Mucosa of descending colon (tissue), 3 donors: ENCODE results near the gene APBB2. TPM values are rescaled to one million over a fixed set of nuclear protein-coding genes. Genes with fewer than 3 reads are reported as not detected.

Source experiments
- ATAC-seq: fragments of 200-7000 bp; cut with Tn5 transposase; one replicate; pipeline ENCODE4 v1.9.1; 2020; ENCODE audit warnings: mild to moderate bottlenecking, moderate library complexity
- DNase-seq, 3 donors: peaks; one replicate each; pipeline ENCODE4 v3.0.0-alpha.2; 2020
- H3K36me3 ChIP-seq: fragments of 200-600 bp; one replicate; pipeline ENCODE4 v1.8.0; 2021; ENCODE audit warnings: low read depth, mild to moderate bottlenecking
- H3K4me1 ChIP-seq: fragments of 200-600 bp; one replicate; pipeline ENCODE4 v1.8.0; 2021; ENCODE audit warnings: low read depth, mild to moderate bottlenecking
- H3K4me3 ChIP-seq: fragments of 200-600 bp; one replicate; pipeline ENCODE4 v1.8.0; 2021; ENCODE audit warnings: mild to moderate bottlenecking
- H3K9me3 ChIP-seq: fragments of 200-600 bp; one replicate; pipeline ENCODE4 v1.8.0; 2021; ENCODE audit warnings: mild to moderate bottlenecking
- intact Hi-C, 2 donors: fragments of 100-400 bp; cut with DNase I in 1 of 2; cut with micrococcal nuclease in 1 of 2; formaldehyde crosslinking; loops; one replicate each; pipeline versions ENCODE4 v1.11.0 to v1.11.1; 2022; cut with DNase I, micrococcal nuclease
- total RNA-seq, 3 donors: library from RNA; stranded (reverse); fragmentation: NEBNext Ultra II Directional in 2 of 3; extraction: Animal tissue kit (Norgen Biotek cat#: 25700) in 2 of 3; gene quantifications; one replicate each; pipeline versions ENCODE4 v1.2.1 to v1.2.4, GENCODE V29; 2021 to 2023
- TF ChIP-seq, protein P1 (sequence below): fragments of 200-600 bp; IDR thresholded peaks from one replicate; pipeline ENCODE4 v1.8.0; 2022; ENCODE audit warnings: antibody characterized with exemption, mild to moderate bottlenecking
- donor health status: DM: no; HTN: no; CAD: no; lungs with moderate emphysema.
- donor health status: DM: no; HTN: no; CAD: no.
- donor health status: DM: no; HTN: yes; CAD: no.

APBB2 gene
- total RNA-seq, 3 donors from 2014 or later: 26.3 to 68.3 (median 29.6) TPM

DNA sequence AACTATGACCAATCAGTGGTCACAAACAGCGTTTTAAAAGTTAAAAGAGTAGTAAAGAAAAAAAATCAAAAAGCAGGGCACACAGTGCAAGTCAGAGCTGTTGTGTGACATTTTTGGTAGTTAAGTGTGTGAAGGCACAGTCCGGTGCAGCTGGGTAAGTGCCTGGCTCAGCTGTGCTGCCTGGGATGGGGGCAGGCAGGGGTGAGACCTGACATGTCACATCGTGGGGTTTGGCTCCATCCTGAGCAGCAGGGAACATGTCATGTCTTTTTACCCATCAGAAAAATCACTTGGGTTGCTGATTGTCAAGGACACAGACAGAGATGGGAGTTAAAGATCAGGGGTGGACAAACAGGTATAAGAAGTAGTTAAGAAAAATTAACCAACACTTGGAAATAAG lies 339.4 kb downstream of the APBB2 start:
- TF ChIP-seq, protein P1, sequence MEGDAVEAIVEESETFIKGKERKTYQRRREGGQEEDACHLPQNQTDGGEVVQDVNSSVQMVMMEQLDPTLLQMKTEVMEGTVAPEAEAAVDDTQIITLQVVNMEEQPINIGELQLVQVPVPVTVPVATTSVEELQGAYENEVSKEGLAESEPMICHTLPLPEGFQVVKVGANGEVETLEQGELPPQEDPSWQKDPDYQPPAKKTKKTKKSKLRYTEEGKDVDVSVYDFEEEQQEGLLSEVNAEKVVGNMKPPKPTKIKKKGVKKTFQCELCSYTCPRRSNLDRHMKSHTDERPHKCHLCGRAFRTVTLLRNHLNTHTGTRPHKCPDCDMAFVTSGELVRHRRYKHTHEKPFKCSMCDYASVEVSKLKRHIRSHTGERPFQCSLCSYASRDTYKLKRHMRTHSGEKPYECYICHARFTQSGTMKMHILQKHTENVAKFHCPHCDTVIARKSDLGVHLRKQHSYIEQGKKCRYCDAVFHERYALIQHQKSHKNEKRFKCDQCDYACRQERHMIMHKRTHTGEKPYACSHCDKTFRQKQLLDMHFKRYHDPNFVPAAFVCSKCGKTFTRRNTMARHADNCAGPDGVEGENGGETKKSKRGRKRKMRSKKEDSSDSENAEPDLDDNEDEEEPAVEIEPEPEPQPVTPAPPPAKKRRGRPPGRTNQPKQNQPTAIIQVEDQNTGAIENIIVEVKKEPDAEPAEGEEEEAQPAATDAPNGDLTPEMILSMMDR: no peak
- intact Hi-C loops: no loop called here
- no peak for DNase-seq
- no peak overlapping the region for H3K4me3 ChIP-seq
- no peaks in the 10 kb centered on the region for H3K4me1 ChIP-seq
- H3K36me3 ChIP-seq: no peaks in the 10 kb centered on the region
- H3K9me3 ChIP-seq: no peaks in the 10 kb centered on the region
- ATAC-seq: no peak

DNA sequence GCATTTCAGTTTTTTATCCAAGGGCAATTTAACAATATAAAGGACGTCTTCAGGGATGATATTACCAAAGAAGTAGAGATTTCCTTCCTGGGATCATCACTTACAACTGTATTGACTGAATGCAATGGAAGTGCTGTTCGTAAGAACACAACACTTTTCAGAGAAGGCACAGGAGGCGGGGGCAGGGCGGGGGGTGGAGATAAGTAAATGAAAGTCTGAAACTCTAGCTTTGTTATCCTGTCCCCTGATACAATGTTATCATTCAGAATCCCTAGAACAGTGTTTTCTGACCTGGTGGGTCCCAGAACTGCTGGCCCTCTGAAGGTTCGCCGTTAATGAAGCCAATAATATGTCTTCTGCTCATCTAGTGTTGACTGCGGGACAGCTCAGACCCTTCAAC lies 340.0 kb downstream of the APBB2 start:
- intact Hi-C loops: no loop called here
- H3K9me3 ChIP-seq: no peaks in the 10 kb centered on the region
- DNase-seq: no peak
- TF ChIP-seq, protein P1: no peak
- H3K36me3 ChIP-seq: no peaks in the 10 kb centered on the region
- no peak overlapping the region for H3K4me3 ChIP-seq
- ATAC-seq: no peak
- H3K4me1 ChIP-seq: no peaks in the 10 kb centered on the region

DNA sequence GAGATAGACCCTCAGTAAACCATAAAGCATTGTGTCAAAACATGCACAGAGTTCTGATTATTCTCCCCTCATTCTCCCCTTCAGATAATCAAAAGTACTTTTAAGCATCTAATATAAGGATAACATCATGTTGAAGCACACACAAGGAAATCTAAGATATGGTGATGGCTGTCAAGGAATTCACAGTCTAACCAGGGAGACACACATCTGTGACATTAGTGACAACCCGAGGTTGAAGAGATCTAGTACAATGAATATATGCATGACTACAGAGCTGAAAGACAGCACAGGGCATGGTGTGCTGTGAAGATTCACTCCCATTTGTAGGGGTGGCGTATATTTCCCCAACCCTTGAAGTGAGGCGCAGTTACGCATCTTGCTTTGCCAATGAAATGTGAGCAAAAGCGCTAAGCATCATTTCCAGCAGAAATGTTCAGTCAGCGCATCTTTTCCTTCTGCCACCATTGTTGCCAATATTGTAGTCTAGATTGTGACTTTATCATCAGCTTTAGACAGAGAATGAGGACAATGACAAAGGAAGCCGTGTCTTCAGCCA lies 342.6 kb downstream of the APBB2 start:
- no peak for ATAC-seq
- Histone ChIP-seq H3K4me3 (no peak overlapping the region), H3K4me1 (no peaks in the 10 kb centered on the region), H3K36me3 (no peaks in the 10 kb centered on the region), H3K9me3 (no peaks in the 10 kb centered on the region)
- no peak for DNase-seq
- TF ChIP-seq, protein P1: no peak
- intact Hi-C loops: no loop called here

DNA sequence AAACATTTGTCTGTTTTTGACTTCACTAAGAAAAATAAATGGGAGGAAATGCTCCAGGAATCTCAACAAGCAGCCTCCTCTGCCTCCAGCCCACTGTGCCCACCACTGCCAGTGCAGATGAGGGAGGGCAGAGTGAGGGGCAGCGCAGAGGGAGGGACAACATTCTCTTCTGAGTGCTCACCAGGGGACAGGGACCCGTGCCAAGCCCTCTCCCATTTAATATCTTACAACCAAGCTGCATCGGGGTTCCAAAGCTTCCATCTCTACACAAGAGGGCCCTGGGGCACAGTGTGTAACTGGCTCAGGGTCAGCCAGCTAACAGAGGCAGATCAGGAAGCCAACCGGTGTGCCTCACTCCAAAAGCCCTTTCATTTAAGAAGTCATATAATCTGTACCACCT lies 344.2 kb downstream of the APBB2 start:
- Histone ChIP-seq H3K9me3 (no peaks in the 10 kb centered on the region), H3K4me3 (no peak overlapping the region), H3K36me3 (no peaks in the 10 kb centered on the region), H3K4me1 (no peaks in the 10 kb centered on the region)
- intact Hi-C loops: no loop called here
- TF ChIP-seq, protein P1: no peak
- ATAC-seq (no peak), DNase-seq (no peak)

DNA sequence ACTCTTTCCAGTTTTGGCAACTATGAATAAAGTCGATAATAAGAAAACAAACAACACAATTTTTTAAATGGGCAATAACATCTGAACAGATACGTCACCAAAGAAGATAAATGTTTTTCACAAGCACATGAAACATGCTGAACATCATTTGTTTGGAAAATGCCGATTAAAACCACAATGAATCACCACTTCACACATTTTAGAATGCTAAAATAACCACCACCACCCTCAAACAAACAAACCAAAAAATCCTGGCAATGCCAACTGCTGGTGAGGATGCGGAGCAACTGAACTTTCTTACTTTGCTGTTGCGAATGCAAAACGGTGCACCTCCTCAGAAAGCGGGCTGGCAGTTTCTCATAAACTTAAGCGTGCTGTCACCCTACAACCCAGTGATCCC lies 348.6 kb downstream of the APBB2 start:
- TF ChIP-seq, protein P1: no peak
- Histone ChIP-seq H3K36me3 (no peaks in the 10 kb centered on the region), H3K4me3 (no peak overlapping the region), H3K4me1 (no peaks in the 10 kb centered on the region), H3K9me3 (no peaks in the 10 kb centered on the region)
- ATAC-seq (no peak), DNase-seq (no peak)
- intact Hi-C loops: no loop called here

DNA sequence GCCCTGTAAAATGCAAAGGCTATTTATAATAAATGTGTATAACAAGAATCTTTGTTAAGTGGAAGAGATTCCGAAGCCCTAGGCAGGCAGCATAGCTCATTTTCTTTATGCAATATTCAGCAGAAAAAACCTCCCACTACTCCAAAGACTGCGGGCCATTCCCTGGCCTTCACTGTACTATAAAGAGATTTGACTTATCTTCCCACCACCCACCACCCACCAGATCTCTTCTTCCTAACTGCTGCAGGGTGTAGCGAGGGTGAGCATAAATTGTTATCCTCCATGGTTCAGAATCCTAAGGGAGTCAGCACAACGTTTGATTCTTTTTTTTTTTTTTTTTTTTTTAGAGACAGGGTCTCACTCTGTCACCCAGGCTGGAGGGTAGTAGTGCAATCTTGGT lies 349.8 kb downstream of the APBB2 start:
- no peaks in the 10 kb centered on the region for H3K36me3 ChIP-seq
- no peak overlapping the region for H3K4me3 ChIP-seq
- ATAC-seq (no peak), DNase-seq (no peak)
- no peaks in the 10 kb centered on the region for H3K4me1 ChIP-seq
- intact Hi-C loops: no loop called here
- TF ChIP-seq, protein P1: no peak
- H3K9me3 ChIP-seq: no peaks in the 10 kb centered on the region
